Activated CD8-positive, alpha-beta memory T cell treated with anti-CD3 and anti-CD28 coated beads, Interleukin-2, amount 50 U/mL, for 24 hours (primary cell): ENCODE results near the gene CHMP2A.
A peak's percentile ranks its signal among the peaks of the same experiment; 100 is the strongest.

Experiments
- DNase-seq: peaks from one replicate; pipeline ENCODE4 v3.0.0-alpha.2; 2020; ENCODE audit errors: extremely low read depth

CHMP2A gene

DNA sequence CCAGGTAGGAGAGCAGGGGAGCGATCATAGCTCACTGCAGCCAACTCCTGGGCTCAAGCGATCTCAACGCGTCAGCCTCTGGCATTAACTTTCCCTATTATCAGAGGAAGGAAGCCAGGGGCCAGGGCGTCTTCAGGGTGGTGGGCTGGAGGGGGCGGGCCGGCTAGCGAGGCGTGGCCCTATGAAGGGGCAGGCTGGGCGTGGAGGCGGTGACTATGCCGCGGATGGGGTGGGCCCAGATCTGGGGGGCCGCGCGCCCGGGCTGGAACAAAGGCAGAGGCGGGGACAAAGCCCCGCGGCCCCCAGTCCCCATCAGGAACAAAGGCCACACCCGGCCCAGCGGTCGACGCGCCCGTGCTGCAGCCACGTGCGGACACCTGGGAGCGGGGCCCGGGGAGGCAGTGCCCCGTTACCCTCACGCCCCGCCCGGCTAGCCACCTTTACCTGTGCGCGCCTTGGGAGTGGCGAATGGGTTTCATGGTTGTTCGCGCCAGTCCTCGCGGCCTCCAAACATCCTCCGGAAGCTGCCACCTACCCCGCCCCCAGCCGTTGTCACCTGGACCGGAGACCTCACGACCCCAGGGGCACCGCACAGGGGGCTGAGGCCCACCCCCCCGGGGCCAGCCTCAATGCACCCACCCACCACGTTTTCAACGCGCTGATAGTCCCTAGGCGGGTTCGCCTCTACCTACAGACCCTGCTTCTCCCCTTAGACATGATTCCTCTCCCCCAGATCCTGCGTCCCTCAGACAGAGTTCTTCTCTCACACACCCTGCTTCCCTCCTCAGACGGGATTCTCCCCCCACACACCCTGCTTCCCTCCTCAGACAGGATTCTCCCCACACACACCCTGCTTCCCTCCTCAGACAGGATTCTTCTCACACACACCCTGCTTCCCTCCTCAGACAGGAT lies 16.4 kb downstream of the CHMP2A start:
- no peak for DNase-seq

DNA sequence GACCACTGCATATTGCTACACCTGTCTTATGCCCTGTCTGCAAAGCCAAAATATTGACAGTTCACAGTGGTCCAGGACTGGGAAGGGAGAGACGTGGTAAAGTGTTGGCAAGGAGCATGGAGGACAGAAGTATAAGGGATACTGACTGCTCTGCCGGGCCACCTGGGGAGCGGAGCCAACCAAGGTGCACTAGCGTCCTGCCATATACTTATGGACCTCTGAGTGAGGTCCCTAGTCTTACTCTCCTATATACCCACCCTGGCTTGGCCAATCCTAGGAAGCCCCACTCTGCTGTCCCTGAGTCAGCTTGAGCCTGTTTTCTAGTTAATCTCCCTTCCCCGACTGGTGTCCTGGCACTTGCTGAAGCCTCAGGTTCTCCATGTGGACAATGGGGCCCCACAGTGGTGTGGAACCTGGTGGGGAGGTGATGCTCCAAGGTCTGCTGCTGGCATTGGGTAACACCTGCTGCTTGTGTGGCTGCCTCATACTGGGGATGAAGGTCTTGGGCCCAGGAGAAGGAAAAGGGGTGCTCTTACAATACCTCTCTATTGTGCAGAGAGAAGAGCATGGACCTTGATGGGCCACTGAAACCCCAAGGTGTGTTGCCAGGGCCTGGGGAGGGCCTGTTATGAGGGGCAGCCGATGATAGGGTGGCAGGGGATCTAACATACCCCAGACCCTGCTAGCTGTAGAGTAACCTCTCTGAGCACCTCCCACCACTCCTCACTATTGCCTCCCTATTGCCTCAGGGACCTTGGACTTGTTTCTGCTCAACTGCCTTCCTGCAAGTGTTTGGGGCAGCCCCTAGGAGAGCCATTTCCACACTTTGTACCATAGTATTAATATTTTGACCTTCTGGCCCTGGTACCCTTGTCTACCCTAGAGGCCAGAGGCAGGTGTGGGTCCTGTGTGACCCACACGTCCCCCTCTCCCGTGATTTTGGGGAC lies 17.8 kb downstream of the CHMP2A start:
- no peak for DNase-seq

DNA sequence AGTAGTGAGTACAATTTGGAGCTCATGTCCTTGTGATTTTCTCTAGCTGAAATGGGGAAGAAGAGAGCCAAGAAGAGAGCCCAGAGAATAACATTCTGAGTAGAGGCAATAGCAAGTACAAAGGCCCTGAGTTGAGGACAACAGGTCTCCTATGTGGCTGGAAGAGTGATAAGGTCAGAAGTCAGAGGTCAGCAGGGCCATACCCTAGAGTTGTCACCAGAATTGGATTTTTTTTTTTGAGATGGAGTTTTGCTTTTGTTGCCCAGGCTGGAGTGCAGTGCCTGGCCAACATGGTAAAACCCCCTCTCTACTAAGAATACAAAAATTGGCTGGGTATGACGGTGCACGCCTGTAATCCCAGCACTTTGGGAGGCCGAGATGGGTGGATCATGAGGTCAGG lies 19.0 kb downstream of the CHMP2A start:
- DNase-seq: no peak

DNA sequence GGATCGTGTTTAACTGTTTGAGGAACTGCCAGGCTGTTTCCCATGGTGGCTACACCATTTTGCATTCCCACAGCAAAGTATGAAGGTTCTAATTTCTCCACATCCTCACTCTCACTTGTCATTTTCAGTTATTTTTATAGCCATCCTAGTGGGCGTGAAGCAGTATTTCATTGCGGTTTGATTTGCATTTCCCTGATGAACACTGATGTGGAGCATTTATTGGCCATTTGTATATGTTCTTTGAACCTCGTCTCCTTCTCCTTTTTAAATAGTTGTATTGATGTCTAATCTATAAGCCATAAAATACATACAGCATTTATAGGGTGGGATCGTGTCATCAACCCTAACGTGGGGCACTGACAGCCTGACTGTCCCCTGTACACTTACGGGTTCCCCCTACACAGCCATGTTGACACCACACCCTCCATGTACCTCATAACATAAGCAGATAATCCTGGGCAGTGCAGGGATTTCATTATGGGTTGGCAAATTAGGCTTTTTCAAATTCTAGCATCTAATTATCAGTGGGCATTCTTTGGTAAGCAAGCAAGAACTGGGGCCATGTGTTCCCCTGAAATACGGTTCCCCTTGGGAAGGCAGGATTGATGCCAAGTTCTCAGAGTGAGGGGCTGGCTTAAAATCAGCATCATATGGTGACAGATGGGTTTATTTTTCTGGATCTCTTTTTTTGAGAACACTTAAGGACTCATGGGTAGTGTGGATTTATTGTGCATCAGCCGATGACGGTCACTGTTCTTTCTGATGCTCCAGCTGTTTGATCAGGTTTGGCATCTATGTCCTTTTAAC lies 23.7 kb downstream of the CHMP2A start:
- DNase-seq: no peak

DNA sequence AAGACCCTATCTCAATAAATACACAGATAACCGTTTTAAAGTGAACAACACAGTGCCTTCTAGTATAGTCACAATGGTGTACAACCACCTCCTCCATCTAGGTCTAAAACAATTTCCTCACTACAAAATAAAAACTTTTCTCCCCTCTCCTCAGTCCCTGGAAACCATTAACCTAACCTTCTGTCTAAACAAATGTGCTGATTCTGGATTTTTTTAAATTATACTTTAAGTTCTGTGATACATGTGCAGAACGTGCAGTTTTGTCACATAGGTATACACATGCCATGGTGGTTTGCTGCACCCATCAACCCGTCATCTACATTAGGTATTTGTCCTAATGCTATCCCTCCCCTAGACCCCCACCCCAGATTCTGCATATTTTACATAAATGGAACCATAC lies 25.5 kb downstream of the CHMP2A start:
- no peak for DNase-seq

DNA sequence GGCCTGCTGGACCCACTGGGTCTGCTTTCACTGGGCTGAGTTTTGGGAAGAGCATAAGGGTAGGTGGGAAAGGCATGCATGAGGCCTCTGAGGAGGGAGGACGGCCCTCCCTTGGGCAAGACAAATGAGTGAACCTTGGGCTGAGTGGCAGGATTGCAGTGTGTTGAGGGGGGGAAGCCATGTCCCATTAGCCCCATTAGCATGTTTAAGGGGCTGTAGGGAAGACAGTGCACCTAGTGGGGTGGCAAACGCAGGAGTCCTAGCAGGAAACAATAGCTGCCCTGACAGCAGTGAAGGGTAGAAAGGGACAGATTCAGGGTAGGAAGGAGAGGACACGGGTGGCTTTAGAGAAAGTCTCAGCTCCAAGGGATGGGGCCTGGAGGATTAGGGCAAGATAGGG lies 32.2 kb downstream of the CHMP2A start:
- no peak for DNase-seq

DNA sequence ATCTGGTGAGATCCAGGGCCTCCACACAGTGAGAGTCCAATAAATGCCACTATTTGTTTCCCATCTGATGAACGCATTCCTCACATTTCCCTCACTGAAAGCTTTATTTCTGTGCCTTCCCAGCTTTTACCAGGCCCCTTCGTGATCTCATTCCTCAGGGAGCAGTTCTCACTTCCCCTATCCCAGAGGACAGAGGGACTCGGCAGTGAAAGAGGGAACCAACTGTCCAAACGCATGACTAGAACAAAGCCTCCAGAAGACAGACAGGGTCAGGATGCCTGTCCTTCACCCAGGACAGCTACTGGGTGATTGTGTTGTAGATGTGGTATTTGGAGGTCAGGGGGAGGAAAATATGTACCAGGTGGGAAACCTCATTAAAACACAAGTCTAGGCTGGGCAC lies 33.3 kb downstream of the CHMP2A start:
- DNase-seq: no peak

DNA sequence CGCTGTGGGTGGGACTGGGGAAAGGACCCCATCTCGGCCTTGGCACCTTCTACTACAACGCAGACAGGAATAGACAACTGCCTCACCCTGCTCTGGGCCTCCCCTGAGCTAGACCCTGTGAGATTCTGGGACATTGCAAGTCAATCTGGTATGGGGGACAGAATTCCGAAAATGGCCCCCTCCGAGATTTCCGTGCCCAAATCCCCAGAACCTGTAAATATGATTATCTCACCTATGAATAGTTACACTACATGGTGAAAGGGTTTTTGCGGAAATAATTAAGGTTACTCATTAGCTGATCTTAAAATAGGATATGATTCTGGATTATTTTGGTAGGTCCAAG lies 34.7 kb downstream of the CHMP2A start:
- DNase-seq: no peak

DNA sequence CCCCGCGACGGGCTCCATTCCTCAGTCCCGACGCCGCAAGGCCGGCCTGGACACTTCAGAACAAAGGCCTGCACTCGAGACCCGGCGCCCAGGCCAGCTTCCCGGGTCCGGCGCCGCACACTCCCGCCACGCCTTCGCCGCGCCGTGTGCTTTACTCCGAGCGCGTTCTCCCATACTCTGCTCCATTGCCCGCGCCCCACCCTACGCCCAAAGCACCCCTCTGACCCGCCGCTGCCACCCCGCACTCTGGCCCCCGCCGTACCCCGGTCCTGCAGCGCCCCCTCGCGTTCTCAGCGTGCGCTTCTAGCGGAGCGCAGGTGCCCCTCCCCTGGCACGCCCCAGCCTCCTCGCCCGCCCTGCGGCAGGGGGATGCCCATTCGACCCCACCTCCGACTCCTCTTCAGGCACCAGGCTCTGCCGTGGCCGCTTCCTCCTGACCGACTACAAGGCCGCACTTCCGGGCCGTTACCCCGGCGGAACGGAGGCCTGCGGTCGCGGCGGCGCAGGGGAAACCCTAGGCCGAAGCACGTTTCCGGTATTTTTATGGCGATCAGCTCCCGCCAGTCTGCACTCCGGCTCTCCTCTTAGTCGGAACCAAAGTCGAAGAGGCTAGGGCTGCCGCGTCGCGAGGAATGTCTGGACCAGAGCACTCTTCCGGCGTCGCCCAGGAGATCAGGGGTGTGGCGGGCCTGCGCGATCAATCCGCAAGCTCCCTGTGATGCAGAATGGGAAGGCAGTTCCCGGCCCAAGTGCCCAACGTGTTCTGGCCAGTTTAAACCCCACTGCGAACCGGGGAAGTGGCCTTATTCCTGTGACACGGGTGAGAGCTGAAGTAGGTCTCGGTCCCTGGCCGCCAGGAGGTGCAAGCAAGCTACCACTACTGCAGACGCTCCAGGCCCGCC lies 35.3 kb downstream of the CHMP2A start, which contains the start of gene ZBTB45:
ZBTB45 (minus strand) TSS at position 456 of the 902 bp plus-strand sequence. CDS start 2,137 bp downstream, outside the sequence.
- peak; percentile 81 for DNase-seq

DNA sequence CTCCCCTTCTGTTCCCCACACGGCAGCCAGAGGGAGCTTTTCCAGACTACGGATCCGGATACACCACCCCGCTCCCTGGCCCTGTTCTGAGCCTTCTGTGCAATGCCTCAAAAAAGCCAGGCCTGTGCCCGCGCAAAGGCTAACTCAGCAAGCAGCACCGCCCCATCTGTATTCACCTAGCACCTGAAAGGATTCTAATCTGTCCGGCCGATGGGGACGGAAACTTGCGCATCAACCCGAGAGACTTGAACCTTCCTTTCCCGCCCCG lies 35.9 kb downstream of the CHMP2A start:
- DNase-seq: no peak

DNA sequence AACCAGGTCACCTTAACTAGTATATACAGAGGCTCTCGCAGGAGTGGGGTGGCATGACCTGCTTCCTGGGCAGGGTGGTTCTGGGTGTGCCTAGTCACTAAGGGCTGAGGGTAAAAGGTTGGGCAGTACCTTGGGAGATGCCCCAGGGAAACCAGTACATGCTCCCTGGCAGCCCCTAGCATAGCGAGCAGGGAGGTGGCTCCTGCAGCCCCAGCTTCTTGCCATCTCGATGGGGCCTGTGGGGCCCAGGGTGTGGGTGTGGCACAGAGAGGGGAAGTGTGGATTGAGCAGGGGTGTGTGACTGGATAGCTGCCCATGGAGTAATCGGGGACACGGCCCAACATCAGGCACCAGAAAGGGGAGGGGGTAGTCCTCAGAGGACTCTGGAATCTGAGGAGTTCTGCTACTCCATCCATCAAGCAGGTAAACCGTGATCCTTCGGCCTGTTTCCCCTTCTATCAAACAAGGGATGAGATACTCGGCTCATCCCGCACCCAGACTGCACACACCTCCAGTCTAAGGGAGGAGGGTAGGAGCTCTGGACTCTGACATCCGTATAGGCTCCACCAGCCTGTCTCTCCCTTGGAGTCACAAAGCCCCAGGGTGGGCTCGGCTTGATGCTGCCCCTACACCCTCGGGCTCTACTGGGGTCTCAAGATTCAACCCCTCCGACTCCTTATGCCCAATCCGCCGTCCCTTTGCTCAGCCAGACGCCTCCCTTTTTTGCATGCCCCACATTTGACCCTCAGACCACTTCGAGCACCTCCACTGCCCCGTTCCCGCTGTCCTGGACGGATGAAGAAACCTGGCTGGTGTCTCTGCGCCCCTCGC lies 36.4 kb downstream of the CHMP2A start:
- no peak for DNase-seq

DNA sequence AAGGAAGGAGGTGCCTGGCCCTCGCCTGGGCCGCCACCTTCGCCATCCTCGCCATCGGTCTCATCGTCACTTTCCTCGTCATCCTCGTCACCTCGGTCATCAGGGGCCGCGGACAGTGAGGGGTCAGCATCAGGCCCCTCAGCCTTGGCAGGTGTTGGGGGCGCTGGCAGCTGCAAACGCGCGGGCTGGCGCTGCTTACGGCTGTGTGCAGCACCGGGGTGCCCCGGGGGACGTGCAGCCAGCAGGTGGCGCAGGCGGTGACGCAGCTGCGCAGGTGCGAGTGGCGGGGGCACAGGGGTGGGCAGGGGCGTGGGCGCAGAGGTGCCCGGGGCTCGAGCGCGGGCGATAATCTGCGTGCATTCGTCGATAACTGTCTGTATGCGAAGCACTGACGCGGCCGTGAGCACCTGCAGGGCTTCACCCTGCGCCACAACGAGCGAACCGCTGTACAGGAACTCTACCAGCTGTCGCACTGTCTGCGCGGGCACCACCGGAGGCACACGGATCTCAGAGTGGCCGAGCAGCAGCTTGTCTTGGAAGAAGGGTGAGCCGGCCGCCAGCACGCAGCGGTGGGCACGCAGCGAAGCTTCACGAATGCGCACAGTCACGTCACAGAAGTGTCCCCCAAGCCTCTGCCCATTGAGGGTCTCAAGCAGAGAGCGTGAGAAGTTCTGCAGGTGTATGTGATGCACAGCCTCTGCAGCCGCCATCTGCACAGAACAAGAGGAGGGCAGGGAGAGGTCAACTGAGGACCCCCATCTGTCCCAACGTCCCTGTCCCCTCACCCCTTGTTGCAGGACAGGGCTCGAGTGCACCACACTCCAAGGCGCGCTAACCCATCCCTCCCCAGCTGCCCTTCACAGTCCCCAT lies 37.7 kb downstream of the CHMP2A start:
- no peak for DNase-seq

DNA sequence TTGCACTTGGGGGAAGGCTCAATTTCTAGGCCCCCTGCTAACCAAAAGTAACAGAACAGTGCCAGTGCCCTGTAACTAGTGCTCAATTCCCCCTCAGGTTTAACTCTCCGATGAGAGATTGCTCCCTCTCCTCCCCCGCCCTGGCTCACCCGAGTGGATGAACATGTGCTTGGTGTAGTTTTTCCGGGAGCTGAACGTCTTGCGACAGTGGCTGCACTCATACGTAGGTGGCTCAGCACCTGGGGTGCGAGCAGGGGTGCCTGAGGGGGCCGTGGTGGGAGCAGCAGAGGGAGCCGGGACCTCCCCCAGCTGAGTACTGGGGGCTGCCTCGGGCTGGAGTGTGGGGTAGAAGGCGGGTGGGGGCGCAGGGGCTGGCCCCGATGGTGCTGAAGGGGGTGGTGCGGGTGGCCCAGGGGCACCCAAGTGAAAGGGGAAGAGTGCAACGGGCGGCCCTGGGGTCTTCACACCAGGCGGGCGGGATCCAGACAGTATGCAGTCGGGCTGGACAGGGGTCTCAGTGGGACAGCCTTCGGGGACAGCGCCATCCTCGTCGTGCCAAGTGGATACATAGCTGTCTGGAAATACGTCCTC lies 38.6 kb downstream of the CHMP2A start:
- DNase-seq: no peak

DNA sequence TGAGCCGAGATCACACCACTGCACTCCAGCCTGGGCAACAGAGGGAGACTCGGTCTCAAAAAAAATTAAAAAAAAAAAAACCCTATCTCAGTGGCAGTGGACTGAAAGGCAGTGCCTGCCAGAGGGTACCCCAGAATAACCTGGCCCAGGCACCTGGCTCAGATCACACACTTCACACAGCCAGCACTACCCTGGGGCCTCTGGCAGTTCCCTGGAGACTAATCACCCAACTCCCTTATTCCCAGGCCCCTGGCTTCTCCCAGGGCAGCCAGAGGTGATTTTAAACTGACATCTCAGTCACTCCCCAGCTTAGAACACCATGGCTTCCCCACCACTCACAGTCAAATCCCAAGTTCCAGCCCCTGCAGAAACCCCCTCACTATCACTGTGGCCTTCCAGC lies 39.6 kb downstream of the CHMP2A start:
- no peak for DNase-seq

DNA sequence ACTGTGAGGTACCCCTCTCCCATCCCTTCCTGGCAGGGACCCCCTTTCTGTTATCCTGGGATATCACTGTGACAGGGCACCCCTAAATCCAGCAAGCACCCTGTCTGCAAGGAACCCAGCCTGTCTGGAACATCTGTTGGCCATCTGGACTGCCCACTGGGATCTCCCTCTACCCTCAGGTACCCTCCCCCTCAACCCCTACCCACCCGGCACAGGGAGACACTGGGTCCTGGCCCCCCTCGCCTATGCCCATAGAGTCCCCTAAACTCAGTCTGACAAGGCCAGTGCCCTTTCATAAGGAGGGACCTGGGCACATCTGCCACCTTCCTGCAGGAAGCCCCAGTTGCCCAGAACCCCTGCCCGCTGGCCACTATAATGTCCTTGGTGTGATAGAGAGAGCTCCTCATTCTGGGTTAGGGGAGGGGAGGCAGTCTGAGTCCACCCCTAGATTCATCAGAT lies 40.3 kb downstream of the CHMP2A start:
- DNase-seq: no peak

DNA sequence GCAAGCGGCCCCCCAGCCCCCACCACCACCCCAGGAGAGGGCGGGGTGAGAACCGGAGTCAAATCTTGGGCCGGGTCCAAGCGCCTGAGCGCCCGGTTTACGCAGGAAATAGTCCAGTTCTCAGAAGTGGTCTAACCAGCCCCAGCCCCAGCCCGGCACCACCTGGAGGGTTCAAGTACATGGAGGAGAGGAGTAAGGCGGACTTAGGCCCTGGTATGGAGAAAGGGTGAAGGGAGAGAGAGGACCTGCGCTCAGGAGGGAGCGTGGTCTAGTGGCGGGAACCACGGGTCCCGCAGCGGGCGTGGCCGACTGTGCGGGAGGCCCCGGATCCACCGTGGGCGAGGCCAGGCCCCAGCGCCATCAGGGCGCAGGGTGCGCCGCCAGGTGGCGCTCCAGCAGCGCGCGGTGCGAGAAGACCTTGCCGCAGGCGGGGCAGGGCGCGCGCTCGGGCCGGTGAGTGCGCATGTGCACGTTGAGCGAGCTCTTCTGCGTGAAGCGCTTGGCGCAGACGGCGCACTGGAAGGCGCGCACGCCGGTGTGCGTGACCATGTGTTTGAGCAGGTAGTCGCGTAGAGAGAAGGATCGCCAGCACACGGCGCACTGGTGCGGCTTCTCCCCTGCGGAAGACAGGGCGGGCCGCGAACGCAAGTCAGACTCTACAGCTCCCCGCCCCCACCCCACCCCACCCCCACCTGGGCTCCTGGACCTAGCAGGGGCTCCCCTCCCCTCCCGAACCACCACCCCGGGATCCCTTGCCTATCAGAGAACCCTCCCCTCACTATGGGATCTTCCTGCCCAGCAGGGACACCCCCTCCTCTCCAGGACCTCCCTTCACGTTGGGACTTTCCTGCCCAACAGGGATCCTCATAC lies 41.0 kb downstream of the CHMP2A start:
- peak; percentile 88 for DNase-seq

DNA sequence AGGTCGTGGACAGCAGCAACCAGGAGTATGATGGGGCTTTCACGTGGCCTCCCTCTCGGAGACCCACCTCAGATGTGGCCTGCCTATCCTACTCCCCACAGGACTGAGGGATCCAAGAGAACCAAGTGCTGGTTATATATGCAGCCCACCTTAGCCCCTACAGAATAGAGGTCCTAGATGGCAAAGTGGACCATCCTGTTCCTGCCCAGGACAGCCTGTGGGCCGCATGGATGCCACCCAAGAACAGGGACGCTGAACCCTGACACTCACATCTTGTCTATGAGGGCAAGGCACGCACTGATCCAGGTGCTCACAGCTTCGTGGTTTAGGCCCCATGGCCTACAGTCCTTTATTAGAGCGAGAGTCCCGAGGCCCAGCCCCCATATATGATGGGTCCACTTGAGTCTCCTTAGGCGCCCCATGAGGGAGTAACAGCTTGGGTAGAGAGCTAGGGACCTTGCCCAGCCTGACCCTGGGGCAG lies 41.7 kb downstream of the CHMP2A start:
- no peak for DNase-seq
